Tibial nerve (tissue), 4 donors: Measurements from ENCODE around the gene RFX7. TPM values are rescaled to one million over a fixed set of nuclear protein-coding genes. Genes with fewer than 3 reads are reported as not detected.

ENCODE experiments used
- DNase-seq, 2 donors: peaks; one replicate each; pipeline ENCODE4 v3.0.0-alpha.2; 2019; ENCODE audit warnings: low spot score in 2 of 2
- H3K27ac ChIP-seq, 4 donors: fragments of 200-600 bp; sonication (generic) in 3 of 4; one replicate each; pipeline ENCODE4 v1.5.1; 2017 to 2019; ENCODE audit warnings: mild to moderate bottlenecking in 1 of 4
- H3K27me3 ChIP-seq, 2 donors: fragments of 200-600 bp; sonication (generic) in 1 of 2; one replicate each; pipeline versions ENCODE4 v1.5.1 to v1.6.0; 2017 to 2019
- H3K36me3 ChIP-seq, 3 donors: fragments of 200-600 bp; sonication (generic); one replicate each; pipeline ENCODE4 v1.5.1; 2018 to 2019
- H3K4me1 ChIP-seq, 4 donors: fragments of 200-600 bp; sonication (generic) in 3 of 4; one replicate each; pipeline ENCODE4 v1.5.1; 2017 to 2019
- H3K4me3 ChIP-seq, 4 donors: fragments of 200-600 bp; sonication (generic) in 3 of 4; one replicate each; pipeline ENCODE4 v1.5.1; 2017 to 2019; ENCODE audit warnings: mild to moderate bottlenecking in 1 of 4, moderate library complexity in 1 of 4
- H3K9me3 ChIP-seq, 4 donors: fragments of 200-600 bp; sonication (generic) in 3 of 4; one replicate each; pipeline ENCODE4 v1.5.1; 2017 to 2019
- EP300 ChIP-seq, 2 donors: sonication (generic); formaldehyde crosslinking; IDR thresholded peaks; one replicate each; pipeline ENCODE4 v1.6.1; 2017; ENCODE audit warnings: antibody characterized with exemption in 2 of 2, mild to moderate bottlenecking in 1 of 2
- POLR2A ChIP-seq, 2 donors: fragments of 450-650 bp; IDR thresholded peaks; one replicate each; pipeline ENCODE4 v1.6.1; 2017; ENCODE audit warnings: antibody characterized with exemption in 2 of 2, mild to moderate bottlenecking in 2 of 2, moderate library complexity in 2 of 2
- WGBS, 2 donors: methylation state at CpG; one replicate each; pipeline ENCODE4 v1.1.5; 2018; 5-methylcytosine and 5-hydroxymethylcytosine counted together
- total RNA-seq, 4 donors: library from RNA; depleted of rRNA; stranded (reverse); fragments of >200 nt; gene quantifications; one replicate each; pipeline ENCODE4 v1.1.0, GENCODE V29; 2016
- TF ChIP-seq, protein P1 (sequence below), 5 experiments: fragments of 200-600 bp in 3 of 5; fragments of 450-650 bp in 2 of 5; sonication (generic) in 3 of 5; IDR thresholded peaks; one replicate each; pipeline ENCODE4 v1.5.1; 2016 to 2019; ENCODE audit warnings: antibody characterized with exemption in 5 of 5, mild to moderate bottlenecking in 3 of 5, moderate library complexity in 2 of 5

Gene RFX7
- total RNA-seq, 4 donors from 2014 or later: 7.1 to 13.8 (median 10.0) TPM

GRCh38 chr15:56095406-56095805 is 148.3 kb downstream of the RFX7 start:
- no peak for DNase-seq
- Histone ChIP-seq H3K4me1 (no peaks in the 10 kb centered on the region), H3K9me3 (no peaks in the 10 kb centered on the region), H3K4me3 (no peak overlapping the region), H3K36me3 (peaks cover 0 to 58% (median 15%) of the 10 kb centered on the region in 3 donors), H3K27me3 (no peaks in the 10 kb centered on the region), H3K27ac (no peak overlapping the region)
- no peak for TF ChIP-seq POLR2A (IDR thresholded peaks at IDR 0.05)
- no peak for TF ChIP-seq EP300 (IDR thresholded peaks at IDR 0.05)
- TF ChIP-seq, protein P1, sequence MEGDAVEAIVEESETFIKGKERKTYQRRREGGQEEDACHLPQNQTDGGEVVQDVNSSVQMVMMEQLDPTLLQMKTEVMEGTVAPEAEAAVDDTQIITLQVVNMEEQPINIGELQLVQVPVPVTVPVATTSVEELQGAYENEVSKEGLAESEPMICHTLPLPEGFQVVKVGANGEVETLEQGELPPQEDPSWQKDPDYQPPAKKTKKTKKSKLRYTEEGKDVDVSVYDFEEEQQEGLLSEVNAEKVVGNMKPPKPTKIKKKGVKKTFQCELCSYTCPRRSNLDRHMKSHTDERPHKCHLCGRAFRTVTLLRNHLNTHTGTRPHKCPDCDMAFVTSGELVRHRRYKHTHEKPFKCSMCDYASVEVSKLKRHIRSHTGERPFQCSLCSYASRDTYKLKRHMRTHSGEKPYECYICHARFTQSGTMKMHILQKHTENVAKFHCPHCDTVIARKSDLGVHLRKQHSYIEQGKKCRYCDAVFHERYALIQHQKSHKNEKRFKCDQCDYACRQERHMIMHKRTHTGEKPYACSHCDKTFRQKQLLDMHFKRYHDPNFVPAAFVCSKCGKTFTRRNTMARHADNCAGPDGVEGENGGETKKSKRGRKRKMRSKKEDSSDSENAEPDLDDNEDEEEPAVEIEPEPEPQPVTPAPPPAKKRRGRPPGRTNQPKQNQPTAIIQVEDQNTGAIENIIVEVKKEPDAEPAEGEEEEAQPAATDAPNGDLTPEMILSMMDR (IDR thresholded peaks at IDR 0.05): no peak
- 61 to 63% methylated on average over 1 of the region's 1 CpG for WGBS, 2 donors

DNA sequence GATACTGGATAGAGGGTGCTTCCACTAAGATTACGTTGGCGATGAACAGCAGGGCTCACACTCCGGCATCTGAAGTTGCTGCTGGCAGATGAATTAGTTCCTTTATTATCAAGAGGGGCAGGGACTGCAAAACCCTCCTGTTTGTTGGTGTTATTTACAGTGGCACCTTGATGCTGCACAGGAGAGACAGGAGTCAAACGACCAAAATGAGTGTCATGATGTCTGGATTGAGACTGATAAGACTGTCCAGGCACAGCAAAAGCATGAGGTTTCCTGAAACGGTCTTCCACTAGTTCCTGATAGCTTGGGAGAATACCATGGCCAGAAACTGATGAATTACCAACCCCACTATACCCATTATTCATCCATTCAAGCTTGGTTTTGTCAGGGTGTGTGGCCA is 149.5 kb downstream of the RFX7 start:
- TF ChIP-seq POLR2A (IDR thresholded peaks at IDR 0.05) (no peak), EP300 (IDR thresholded peaks at IDR 0.05) (no peak)
- TF ChIP-seq, protein P1 (IDR thresholded peaks at IDR 0.05): no peak
- Histone ChIP-seq H3K4me3 (no peak overlapping the region), H3K27me3 (no peaks in the 10 kb centered on the region), H3K9me3 (peaks cover 0 to 3% (median 0%) of the 10 kb centered on the region in 4 donors), H3K36me3 (peaks cover 0 to 58% (median 15%) of the 10 kb centered on the region in 3 donors), H3K4me1 (no peaks in the 10 kb centered on the region), H3K27ac (no peak overlapping the region)
- no peak for DNase-seq
- 89 to 95% methylated on average over 5 of the region's 5 CpGs for WGBS, 2 donors

DNA sequence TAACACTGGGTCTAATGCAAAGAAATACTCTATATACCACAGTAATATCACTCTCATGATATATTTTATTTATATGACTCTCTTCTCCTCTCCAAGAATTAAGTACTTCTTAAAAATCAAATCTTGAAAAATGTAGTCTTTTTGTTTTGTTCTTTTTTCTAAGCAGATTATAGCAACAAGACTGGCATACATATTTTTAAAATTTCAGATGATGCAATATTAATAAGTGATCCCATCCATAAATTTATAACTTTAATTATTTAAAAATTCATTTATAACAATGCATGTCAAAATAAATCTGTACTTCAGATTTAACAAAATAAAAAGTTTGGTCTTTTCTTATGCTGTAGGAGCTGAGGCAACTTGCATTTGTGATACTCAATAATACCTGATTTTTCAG is 155.3 kb downstream of the RFX7 start:
- Histone ChIP-seq H3K4me1 (no peaks in the 10 kb centered on the region), H3K4me3 (no peak overlapping the region), H3K36me3 (peaks cover 0 to 10% (median 0%) of the 10 kb centered on the region in 3 donors), H3K27ac (no peak overlapping the region), H3K27me3 (no peaks in the 10 kb centered on the region), H3K9me3 (peaks cover 0 to 15% (median 0%) of the 10 kb centered on the region in 4 donors)
- no peak for DNase-seq
- TF ChIP-seq POLR2A (IDR thresholded peaks at IDR 0.05): no peak
- no peak for TF ChIP-seq EP300 (IDR thresholded peaks at IDR 0.05)

DNA sequence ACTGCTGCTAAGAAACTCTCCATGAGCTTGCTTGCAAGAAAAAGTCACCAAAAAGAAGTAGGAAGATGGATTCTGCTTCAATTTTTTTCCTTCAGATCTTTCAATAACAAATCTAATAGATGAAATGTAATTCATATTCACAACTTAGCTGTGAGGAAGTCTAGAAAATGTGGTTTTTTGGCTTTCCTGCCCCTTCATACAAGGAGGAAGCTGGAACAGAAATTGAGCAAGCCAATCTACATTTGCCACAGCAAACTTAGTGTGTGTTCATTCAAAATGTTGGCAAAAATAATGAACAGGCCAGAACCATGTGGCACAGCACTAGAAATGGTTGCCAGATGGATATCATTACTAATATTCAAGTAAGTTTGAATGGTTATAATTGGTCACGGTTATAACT is 157.1 kb downstream of the RFX7 start:
- Histone ChIP-seq H3K27ac (no peak overlapping the region), H3K4me1 (no peaks in the 10 kb centered on the region)

GRCh38 chr15:56082263-56082761 is 161.4 kb downstream of the RFX7 start:
- H3K27me3 ChIP-seq: no peaks in the 10 kb centered on the region
- TF ChIP-seq, protein P1 (IDR thresholded peaks at IDR 0.05): no peak
- TF ChIP-seq POLR2A (IDR thresholded peaks at IDR 0.05) (no peak), EP300 (IDR thresholded peaks at IDR 0.05) (no peak)

More for the DNA sequence above, 157.1 kb downstream of the RFX7 start:
- Histone ChIP-seq H3K9me3 (peaks cover 0 to 15% (median 0%) of the 10 kb centered on the region in 4 donors), H3K4me3 (no peak overlapping the region), H3K36me3 (no peaks in the 10 kb centered on the region), H3K27me3 (no peaks in the 10 kb centered on the region)
- 89 to 97% methylated on average over 1 of the region's 1 CpG for WGBS, 2 donors
- no peak for DNase-seq
- TF ChIP-seq, protein P1 (IDR thresholded peaks at IDR 0.05): no peak
- TF ChIP-seq POLR2A (IDR thresholded peaks at IDR 0.05) (no peak), EP300 (IDR thresholded peaks at IDR 0.05) (no peak)

More at GRCh38 chr15:56082263-56082761, 161.4 kb downstream of the RFX7 start:
- Histone ChIP-seq H3K36me3 (no peaks in the 10 kb centered on the region), H3K27ac (no peak overlapping the region), H3K4me3 (no peak overlapping the region), H3K9me3 (peaks cover 0 to 4% (median 0%) of the 10 kb centered on the region in 4 donors), H3K4me1 (no peaks in the 10 kb centered on the region)
- 89 to 92% methylated on average over 3 of the region's 3 CpGs for WGBS, 2 donors
- no peak for DNase-seq
